H1 (cell line): ENCODE data around the gene C1QA. TPM values are rescaled to one million over a fixed set of nuclear protein-coding genes. Genes with fewer than 3 reads are reported as not detected.
A peak's percentile ranks its signal among the peaks of the same experiment; 100 is the strongest.

Source experiments
- CTCF ChIA-PET: fragments of 300-600 bp; sonication (Branson Sonifier 250); formaldehyde crosslinking; loops from one replicate; lab custom pipeline; 2021; ENCODE audit not compliant: partially characterized antibody; lab: Charles Lee
- POLR2A ChIA-PET: fragments of 300-600 bp; sonication (Branson Sonifier 250); formaldehyde crosslinking; loops from one replicate; lab custom pipeline; 2021; ENCODE audit warnings: inconsistent platforms; ENCODE audit not compliant: partially characterized antibody; lab: Charles Lee
- DNase-seq, 2 experiments: peaks; one replicate each; pipeline versions ENCODE4 v3.0.0 to v3.0.0-alpha.2; 2010 to 2022; ENCODE audit warnings: low spot score in 2 of 2, low read depth in 1 of 2, mixed read lengths in 1 of 2
- FAIRE-seq: peaks from 2 replicates; lab custom pipeline; 2011; peaks lifted over from hg19 to GRCh38; lab: Jason Lieb, UNC
- H2AFZ ChIP-seq: 2 replicates; pipeline ENCODE4 v1.8.1; 2012; ENCODE audit warnings: low read length, inconsistent platforms
- H2AK5ac ChIP-seq: 2 replicates; pipeline ENCODE4 v1.6.1; 2013; ENCODE audit warnings: low read depth, low read length
- H2BK120ac ChIP-seq: replicated peaks from 2 replicates; pipeline ENCODE3; 2013; ENCODE audit warnings: low read depth, low read length, inconsistent platforms
- H2BK12ac ChIP-seq: 2 replicates; pipeline ENCODE4 v1.6.1; 2013; ENCODE audit warnings: low read depth, low read length
- H2BK15ac ChIP-seq: 2 replicates; pipeline ENCODE4 v1.6.1; 2013; ENCODE audit warnings: low read length
- H2BK20ac ChIP-seq: 2 replicates; pipeline ENCODE4 v1.6.1; 2013; ENCODE audit warnings: low read length
- H2BK5ac ChIP-seq: 2 replicates; pipeline ENCODE4 v1.6.1; 2013; ENCODE audit warnings: low read depth, low read length
- H3K14ac ChIP-seq: 2 replicates; pipeline ENCODE4 v1.6.1; 2013; ENCODE audit warnings: inconsistent platforms; ENCODE audit not compliant: insufficient read length
- H3K18ac ChIP-seq: 2 replicates; pipeline ENCODE4 v1.6.1; 2013; ENCODE audit warnings: low read length; ENCODE audit errors: extremely low read depth
- H3K23ac ChIP-seq: 2 replicates; pipeline ENCODE4 v1.6.1; 2013; ENCODE audit warnings: inconsistent platforms; ENCODE audit not compliant: insufficient read length
- H3K23me2 ChIP-seq: 2 replicates; pipeline ENCODE4 v1.6.1; 2013; ENCODE audit warnings: low read depth, low read length
- H3K27ac ChIP-seq: 2 replicates; pipeline ENCODE4 v1.6.1; 2011; ENCODE audit warnings: low read depth, low read length, inconsistent platforms
- H3K27me3 ChIP-seq, 4 experiments: replicated peaks in 1 of 4; 1 replicate in 1 of 4; 2 replicates in 3 of 4; pipeline versions ENCODE4 v1.6.1 to v1.8.1; 2011 to 2013; ENCODE audit warnings: low read length in 3 of 4, mild to moderate bottlenecking in 3 of 4, inconsistent platforms in 2 of 4, mixed read lengths in 2 of 4, moderate library complexity in 1 of 4; ENCODE audit not compliant: control insufficient read depth in 3 of 4, insufficient read depth in 3 of 4; ENCODE audit errors: extremely low read depth in 1 of 4
- H3K36me3 ChIP-seq, 4 experiments: 2 replicates each; pipeline versions ENCODE4 v1.6.1 to v1.8.1; 2011 to 2013; ENCODE audit warnings: mild to moderate bottlenecking in 4 of 4, low read length in 3 of 4, moderate library complexity in 2 of 4, control low read depth in 1 of 4, inconsistent platforms in 1 of 4; ENCODE audit not compliant: insufficient read depth in 4 of 4, control insufficient read depth in 2 of 4
- H3K4ac ChIP-seq: replicated peaks from 2 replicates; pipeline ENCODE3; 2013; ENCODE audit warnings: low read length, low read depth, mixed read lengths, inconsistent platforms; ENCODE audit not compliant: insufficient read length
- H3K4me1 ChIP-seq, 4 experiments: replicated peaks in 1 of 4; 1 replicate in 1 of 4; 2 replicates in 3 of 4; pipeline versions ENCODE4 v1.6.1 to v1.8.1; 2011 to 2013; ENCODE audit warnings: low read length in 3 of 4, inconsistent platforms in 2 of 4, mixed read lengths in 1 of 4; ENCODE audit not compliant: insufficient read depth in 4 of 4, control insufficient read depth in 3 of 4
- H3K4me2 ChIP-seq, 2 experiments: 2 replicates each; pipeline versions ENCODE4 v1.6.1 to v1.8.1; 2011 to 2013; ENCODE audit warnings: low read depth in 2 of 2, low read length in 2 of 2, control low read depth in 1 of 2, inconsistent platforms in 1 of 2, mild to moderate bottlenecking in 1 of 2; ENCODE audit not compliant: insufficient read depth in 1 of 2
- H3K4me3 ChIP-seq, 4 experiments: fragments of 200-600, 300-600 bp in 1 of 4; sonication (generic), shearing (Covaris generic), sonication (Bioruptor Twin) in 1 of 4; 2 replicates each; pipeline versions ENCODE4 v1.5.1 to v1.8.1; 2011 to 2016; ENCODE audit warnings: low read length in 4 of 4, low read depth in 3 of 4, control low read depth in 2 of 4, inconsistent platforms in 2 of 4, mild to moderate bottlenecking in 2 of 4, mixed read lengths in 1 of 4, moderate library complexity in 1 of 4; ENCODE audit not compliant: insufficient read depth in 2 of 4; ENCODE audit errors: extremely low read depth in 1 of 4
- H3K56ac ChIP-seq: replicated peaks from 2 replicates; pipeline ENCODE3; 2013; ENCODE audit warnings: low read depth, mild to moderate bottlenecking, mixed read lengths, low read length, inconsistent platforms; ENCODE audit not compliant: insufficient read length
- H3K79me1 ChIP-seq: 2 replicates; pipeline ENCODE4 v1.6.1; 2013; ENCODE audit warnings: low read depth, low read length, control low read depth
- H3K79me2 ChIP-seq, 2 experiments: 2 replicates each; pipeline versions ENCODE4 v1.6.1 to v1.8.1; 2012 to 2013; ENCODE audit warnings: low read length in 2 of 2, mild to moderate bottlenecking in 2 of 2, inconsistent platforms in 1 of 2; ENCODE audit not compliant: insufficient read depth in 2 of 2, control insufficient read depth in 1 of 2
- H3K9ac ChIP-seq, 4 experiments: replicated peaks in 1 of 4; 1 replicate in 1 of 4; 2 replicates in 3 of 4; pipeline versions ENCODE4 v1.6.1 to v1.8.1; 2011 to 2013; ENCODE audit warnings: low read depth in 3 of 4, low read length in 3 of 4, control low read depth in 2 of 4, mild to moderate bottlenecking in 2 of 4, moderate library complexity in 2 of 4, inconsistent platforms in 1 of 4; ENCODE audit errors: extremely low read depth in 1 of 4
- H3K9me3 ChIP-seq, 2 experiments: 2 replicates each; pipeline versions ENCODE4 v1.6.1 to v1.8.1; 2012 to 2013; ENCODE audit warnings: mild to moderate bottlenecking in 2 of 2, moderate library complexity in 2 of 2, control low read depth in 1 of 2, inconsistent platforms in 1 of 2, low read depth in 1 of 2, low read length in 1 of 2, mixed read lengths in 1 of 2; ENCODE audit not compliant: insufficient read depth in 2 of 2
- H4K20me1 ChIP-seq, 2 experiments: replicated peaks in 1 of 2; 2 replicates each; pipeline versions ENCODE3 to v1.8.1; 2011 to 2013; ENCODE audit warnings: inconsistent platforms in 2 of 2, low read length in 2 of 2, mild to moderate bottlenecking in 1 of 2; ENCODE audit not compliant: insufficient read depth in 2 of 2, control insufficient read depth in 1 of 2
- H4K5ac ChIP-seq: 2 replicates; pipeline ENCODE4 v1.6.1; 2013; ENCODE audit warnings: low read length, low read depth, mixed read lengths, inconsistent platforms; ENCODE audit not compliant: insufficient read length
- H4K8ac ChIP-seq: 2 replicates; pipeline ENCODE4 v1.8.0; 2013; ENCODE audit warnings: mild to moderate bottlenecking, moderate library complexity, low read length, inconsistent platforms; ENCODE audit not compliant: insufficient read depth; ENCODE audit errors: extremely low read depth
- H4K91ac ChIP-seq: replicated peaks from 2 replicates; pipeline ENCODE3; 2013; ENCODE audit warnings: low read length, mixed read lengths, inconsistent platforms; ENCODE audit not compliant: insufficient read length
- ASH2L ChIP-seq: fragments of 200-600, 300-600 bp; sonication (generic); IDR thresholded peaks from one replicate; pipeline ENCODE4 v1.7.1; 2017; ENCODE audit warnings: low read length
- BRCA1 ChIP-seq: IDR thresholded peaks from 2 replicates; pipeline ENCODE4 v1.6.1; 2012; ENCODE audit warnings: low read depth, low read length, improper control_type of control experiment
- KDM4A ChIP-seq: IDR thresholded peaks from one replicate; pipeline ENCODE4 v1.7.1; 2012; ENCODE audit warnings: low read depth, mild to moderate bottlenecking, moderate library complexity, low read length, inconsistent platforms; ENCODE audit not compliant: severe bottlenecking
- MAFK ChIP-seq: IDR thresholded peaks from 2 replicates; pipeline ENCODE4 v1.6.1; 2012; ENCODE audit warnings: low read depth, mild to moderate bottlenecking, improper control_type of control experiment, low read length
- NRF1 ChIP-seq: IDR thresholded peaks from 2 replicates; pipeline ENCODE4 v1.6.1; 2011; ENCODE audit warnings: mild to moderate bottlenecking, low read depth, low read length, improper control_type of control experiment
- POLR2A ChIP-seq, 2 experiments: IDR thresholded peaks; 1 replicate in 1 of 2; 2 replicates in 1 of 2; pipeline ENCODE4 v1.6.1; 2011; ENCODE audit warnings: low read depth in 2 of 2, low read length in 2 of 2, mild to moderate bottlenecking in 2 of 2; ENCODE audit errors: control extremely low read depth in 1 of 2
- POLR2AphosphoS5 ChIP-seq: IDR thresholded peaks from 2 replicates; pipeline ENCODE4 v1.6.1; 2011; ENCODE audit warnings: low read depth, low read length
- RBBP5 ChIP-seq: IDR thresholded peaks from 2 replicates; pipeline ENCODE4 v1.7.1; 2012; ENCODE audit warnings: low read depth, mild to moderate bottlenecking, inconsistent platforms, low read length, moderate library complexity, borderline replicate concordance
- RNF2 ChIP-seq: fragments of 200-900, 300-1000 bp; sonication (generic); IDR thresholded peaks from 2 replicates; pipeline ENCODE4 v1.7.1; 2016; ENCODE audit warnings: borderline replicate concordance, low read depth, mild to moderate bottlenecking, antibody characterized with exemption, low read length; ENCODE audit not compliant: poor library complexity, severe bottlenecking; ENCODE audit errors: missing control alignments
- SAP30 ChIP-seq: fragments of 300-600 bp; sonication (generic); IDR thresholded peaks from 2 replicates; pipeline ENCODE4 v1.7.1; 2012; ENCODE audit warnings: low read length, moderate library complexity, mild to moderate bottlenecking, inconsistent platforms; ENCODE audit not compliant: insufficient read depth, insufficient replicate concordance
- WGBS, 2 experiments: shearing (Covaris generic) in 1 of 2; methylation state at CpG; one replicate each; pipeline versions ENCODE4 v1.1.6 to v1.1.7; 2013 to 2015; ENCODE audit warnings: low lambda C conversion rate in 2 of 2, mixed read lengths in 2 of 2, inconsistent platforms in 1 of 2, low coverage in 1 of 2, missing lambda C conversion rate in 1 of 2; ENCODE audit not compliant: insufficient replicate concordance in 2 of 2, insufficient coverage in 1 of 2, insufficient read length in 1 of 2; ENCODE audit errors: extremely low coverage in 1 of 2, missing lambda C conversion rate in 1 of 2; 5-methylcytosine and 5-hydroxymethylcytosine counted together
- polyA plus RNA-seq, 7 experiments: library from polyadenylated mRNA; depleted of rRNA in 3 of 7; stranded (reverse) in 5 of 7; unstranded in 2 of 7; fragments of >200 nt in 5 of 7; fragments of 200-250 nt in 2 of 7; gene quantifications; 1 replicate in 5 of 7; 2 replicates in 1 of 7; 4 replicates in 1 of 7; pipeline versions ENCODE4 v1.2.1 to v1.2.3, GENCODE V29; 2011 to 2013; ENCODE audit warnings: missing spikeins in 2 of 7, mixed read lengths in 2 of 7
- total RNA-seq: library from RNA; stranded (reverse); fragmentation: NEBNext Ultra II Directional; extraction: Animal tissue kit (Norgen Biotek cat#: 25700); gene quantifications from 2 replicates; pipeline ENCODE4 v1.2.1, GENCODE V29; 2021
- TF ChIP-seq, protein P1 (sequence below), 3 experiments: IDR thresholded peaks; 1 replicate in 2 of 3; 2 replicates in 1 of 3; pipeline versions ENCODE4 v1.5.1 to v1.6.1; 2011; ENCODE audit warnings: low read length in 3 of 3, mild to moderate bottlenecking in 3 of 3, inconsistent platforms in 2 of 3, low read depth in 1 of 3, moderate library complexity in 1 of 3; ENCODE audit not compliant: insufficient read depth in 1 of 3; ENCODE audit errors: control extremely low read depth in 1 of 3

The C1QA gene
- total and polyA plus RNA-seq, 2 of the 8 experiments (the other 6 are each of a cell fraction or from before 2014, with no cell fraction given) = not detected

DNA sequence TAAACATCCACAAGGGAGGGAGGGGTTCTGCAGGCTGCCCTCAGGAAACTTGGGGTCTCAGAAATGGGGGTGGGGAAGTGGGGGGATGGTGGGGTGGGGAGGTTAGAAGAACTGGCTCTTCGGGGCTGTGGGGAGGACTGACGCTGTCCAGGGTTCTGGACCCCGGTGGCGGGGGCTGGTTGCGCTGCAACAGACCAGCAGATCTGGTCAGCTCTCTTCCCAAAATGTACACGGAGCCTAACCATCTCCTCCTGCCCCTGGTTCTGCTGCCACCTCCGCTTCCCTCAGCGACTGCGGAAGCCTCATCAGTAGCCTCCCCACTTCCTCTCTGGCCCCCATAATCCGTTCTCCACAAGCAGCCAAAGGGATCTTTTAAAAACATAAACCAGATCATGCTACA is 29.3 kb upstream of the C1QA start:
- Histone ChIP-seq H3K79me2 (no peaks in the 10 kb centered on the region), H3K23me2 (no peaks in the 10 kb centered on the region; the same call in 1 of the 2 replicates), H3K4me2 (no peak overlapping the region), H3K27me3 (peaks cover 0 to 7% (median 0%) of the 10 kb centered on the region in 4 experiments; a peak in 1 of 7 replicates), H3K79me1 (no peaks in the 10 kb centered on the region), H2AK5ac (no peak overlapping the region), H3K4me3 (no peak overlapping the region), H3K36me3 (no peaks in the 10 kb centered on the region), H2BK20ac (no peak overlapping the region), H2AFZ (no peak overlapping the region), H3K9me3 (no peaks in the 10 kb centered on the region), H2BK12ac (no peak overlapping the region), H3K27ac (no peak overlapping the region), H3K4me1 (peaks cover 0 to 6% (median 3%) of the 10 kb centered on the region in 4 experiments; a peak in 6 of 7 replicates), H4K91ac (no peak overlapping the region), H2BK120ac (no peak overlapping the region), H3K56ac (no peak overlapping the region), H3K4ac (no peak overlapping the region), H3K9ac (no peak overlapping the region), H2BK5ac (no peak overlapping the region), H4K20me1 (peaks cover 0 to 6% of the 10 kb centered on the region in 2 experiments), H3K14ac (no peak overlapping the region), H4K5ac (no peak overlapping the region), H3K18ac (no peak overlapping the region), H3K23ac (no peak overlapping the region), H2BK15ac (no peak overlapping the region), H4K8ac (no peak overlapping the region)
- 39% methylated on average over 5 of the region's 10 CpGs; no CpG with 5 or more reads in 1 of the 2 experiments for WGBS, 2 experiments
- CTCF ChIA-PET = interaction anchor here (0.6 to 2.7 kb wide), 6 partner anchors 15 to 100 kb away, joined by 3 to 9 read pairs (median 4); no protein-coding TSS in a partner anchor
- POLR2A ChIA-PET = no interaction called here
- FAIRE-seq (no peak), DNase-seq (peak in 1 of 2 experiments; percentile 79)
- no peak for TF ChIP-seq SAP30
- no peak for TF ChIP-seq BRCA1
- no peak for TF ChIP-seq POLR2A (IDR thresholded peaks at IDR 0.05; ENCODE audit: control extremely low read depth in 1 of 2, low read depth in 2 of 2, low read length in 2 of 2)
- TF ChIP-seq NRF1 = no peak
- no peak for TF ChIP-seq RBBP5
- no peak for TF ChIP-seq POLR2AphosphoS5
- no peak for TF ChIP-seq MAFK
- TF ChIP-seq KDM4A = no peak
- TF ChIP-seq RNF2 = no peak
- no peak for TF ChIP-seq ASH2L
- TF ChIP-seq, protein P1, sequence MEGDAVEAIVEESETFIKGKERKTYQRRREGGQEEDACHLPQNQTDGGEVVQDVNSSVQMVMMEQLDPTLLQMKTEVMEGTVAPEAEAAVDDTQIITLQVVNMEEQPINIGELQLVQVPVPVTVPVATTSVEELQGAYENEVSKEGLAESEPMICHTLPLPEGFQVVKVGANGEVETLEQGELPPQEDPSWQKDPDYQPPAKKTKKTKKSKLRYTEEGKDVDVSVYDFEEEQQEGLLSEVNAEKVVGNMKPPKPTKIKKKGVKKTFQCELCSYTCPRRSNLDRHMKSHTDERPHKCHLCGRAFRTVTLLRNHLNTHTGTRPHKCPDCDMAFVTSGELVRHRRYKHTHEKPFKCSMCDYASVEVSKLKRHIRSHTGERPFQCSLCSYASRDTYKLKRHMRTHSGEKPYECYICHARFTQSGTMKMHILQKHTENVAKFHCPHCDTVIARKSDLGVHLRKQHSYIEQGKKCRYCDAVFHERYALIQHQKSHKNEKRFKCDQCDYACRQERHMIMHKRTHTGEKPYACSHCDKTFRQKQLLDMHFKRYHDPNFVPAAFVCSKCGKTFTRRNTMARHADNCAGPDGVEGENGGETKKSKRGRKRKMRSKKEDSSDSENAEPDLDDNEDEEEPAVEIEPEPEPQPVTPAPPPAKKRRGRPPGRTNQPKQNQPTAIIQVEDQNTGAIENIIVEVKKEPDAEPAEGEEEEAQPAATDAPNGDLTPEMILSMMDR (IDR thresholded peaks at IDR 0.05; ENCODE audit: control extremely low read depth in 1 of 3, insufficient read depth in 1 of 3, low read depth in 1 of 3, low read length in 3 of 3) = no peak
